SU-DHL-6 (cell line): ENCODE data around the gene RFTN1.

Experiments
- EZH2phosphoT487 ChIP-seq: fragments of 200-600 bp; sonication (generic), shearing (Covaris generic); conservative IDR thresholded peaks from 2 replicates; pipeline ENCODE4 v1.6.1; 2018; ENCODE audit warnings: mild to moderate bottlenecking, antibody characterized with exemption, low read length, moderate library complexity, mixed read lengths
- TF ChIP-seq, protein P1 (sequence below): fragments of 200-600 bp; sonication (generic); IDR thresholded peaks from one replicate; pipeline ENCODE4 v1.5.1; 2017; ENCODE audit warnings: antibody characterized with exemption, mild to moderate bottlenecking, low read length, moderate library complexity; ENCODE audit not compliant: insufficient read depth, poor library complexity, severe bottlenecking

DNA sequence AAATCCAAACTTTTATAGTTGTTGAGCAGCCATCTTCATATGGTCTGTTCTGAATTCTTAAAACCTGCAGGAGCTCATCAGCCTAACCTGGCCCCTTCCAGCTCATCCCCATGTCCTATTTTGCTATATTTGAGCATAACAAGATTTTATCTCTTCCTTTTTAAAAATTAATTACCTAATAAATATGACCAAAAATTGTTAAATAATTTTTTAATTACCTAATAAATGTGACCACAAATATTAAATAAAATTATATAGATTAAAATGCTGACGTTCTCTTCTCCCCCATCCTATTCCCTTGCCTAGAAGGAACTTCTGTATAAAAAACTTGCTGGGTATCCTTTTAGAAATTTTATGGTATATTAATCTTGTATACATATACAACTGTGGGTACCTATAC is 204.8 kb downstream of the RFTN1 start:
- TF ChIP-seq, protein P1, sequence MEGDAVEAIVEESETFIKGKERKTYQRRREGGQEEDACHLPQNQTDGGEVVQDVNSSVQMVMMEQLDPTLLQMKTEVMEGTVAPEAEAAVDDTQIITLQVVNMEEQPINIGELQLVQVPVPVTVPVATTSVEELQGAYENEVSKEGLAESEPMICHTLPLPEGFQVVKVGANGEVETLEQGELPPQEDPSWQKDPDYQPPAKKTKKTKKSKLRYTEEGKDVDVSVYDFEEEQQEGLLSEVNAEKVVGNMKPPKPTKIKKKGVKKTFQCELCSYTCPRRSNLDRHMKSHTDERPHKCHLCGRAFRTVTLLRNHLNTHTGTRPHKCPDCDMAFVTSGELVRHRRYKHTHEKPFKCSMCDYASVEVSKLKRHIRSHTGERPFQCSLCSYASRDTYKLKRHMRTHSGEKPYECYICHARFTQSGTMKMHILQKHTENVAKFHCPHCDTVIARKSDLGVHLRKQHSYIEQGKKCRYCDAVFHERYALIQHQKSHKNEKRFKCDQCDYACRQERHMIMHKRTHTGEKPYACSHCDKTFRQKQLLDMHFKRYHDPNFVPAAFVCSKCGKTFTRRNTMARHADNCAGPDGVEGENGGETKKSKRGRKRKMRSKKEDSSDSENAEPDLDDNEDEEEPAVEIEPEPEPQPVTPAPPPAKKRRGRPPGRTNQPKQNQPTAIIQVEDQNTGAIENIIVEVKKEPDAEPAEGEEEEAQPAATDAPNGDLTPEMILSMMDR = no peak
- no peak for TF ChIP-seq EZH2phosphoT487
